Loucy (cell line): Measurements from ENCODE around the gene LSP1.

ENCODE experiments used
- H2AFZ ChIP-seq: fragments of 200-600 bp; sonication (generic); 2 replicates; pipeline ENCODE4 v1.6.0; 2016; ENCODE audit warnings: antibody characterized with exemption, mild to moderate bottlenecking, low read length, moderate library complexity
- H3F3A ChIP-seq: fragments of 200-600 bp; 2 replicates; pipeline ENCODE4 v1.6.0; 2016; ENCODE audit warnings: antibody characterized with exemption, low read depth, mild to moderate bottlenecking
- H3K27me3 ChIP-seq: fragments of 200-600 bp; sonication (generic); 2 replicates; pipeline ENCODE4 v1.6.1; 2014; ENCODE audit warnings: low read length, mild to moderate bottlenecking; ENCODE audit not compliant: insufficient read depth, poor library complexity, severe bottlenecking
- H3K36me3 ChIP-seq: fragments of 200-600 bp; sonication (generic); 2 replicates; pipeline ENCODE4 v1.6.1; 2016; ENCODE audit warnings: low read length; ENCODE audit not compliant: insufficient read depth
- H3K4me1 ChIP-seq: fragments of 200-600 bp; sonication (generic); 2 replicates; pipeline ENCODE4 v1.5.1; 2014; ENCODE audit warnings: low read length, mild to moderate bottlenecking; ENCODE audit not compliant: insufficient read depth, poor library complexity, severe bottlenecking
- H3K4me2 ChIP-seq: fragments of 200-600 bp; sonication (generic); 2 replicates; pipeline ENCODE4 v1.6.0; 2014; ENCODE audit warnings: antibody characterized with exemption, low read length, low read depth, mild to moderate bottlenecking; ENCODE audit not compliant: poor library complexity, severe bottlenecking
- H3K4me3 ChIP-seq: fragments of 200-600 bp; sonication (generic); 2 replicates; pipeline ENCODE4 v1.5.1; 2014; ENCODE audit warnings: low read length, mild to moderate bottlenecking, mixed read lengths; ENCODE audit not compliant: poor library complexity, severe bottlenecking
- H3K79me2 ChIP-seq: fragments of 200-600 bp; sonication (generic); 2 replicates; pipeline ENCODE4 v1.6.1; 2014; ENCODE audit warnings: low read length; ENCODE audit not compliant: insufficient read depth
- H3K9ac ChIP-seq: fragments of 200-600 bp; sonication (generic); 2 replicates; pipeline ENCODE4 v1.6.0; 2014; ENCODE audit warnings: mild to moderate bottlenecking, low read depth, low read length, moderate library complexity; ENCODE audit not compliant: poor library complexity, severe bottlenecking
- H3K9me2 ChIP-seq: fragments of 200-600 bp; sonication (generic); replicated peaks from 2 replicates; pipeline ENCODE4 v1.6.1; 2016; ENCODE audit warnings: low read depth, low read length, mixed read lengths
- H3K9me3 ChIP-seq: fragments of 200-600 bp; sonication (generic); 2 replicates; pipeline ENCODE4 v1.6.1; 2014; ENCODE audit warnings: mild to moderate bottlenecking, antibody characterized with exemption, low read length, low read depth; ENCODE audit not compliant: insufficient read depth
- H4K20me1 ChIP-seq: fragments of 200-600 bp; sonication (generic); 2 replicates; pipeline ENCODE4 v1.6.0; 2014; ENCODE audit warnings: antibody characterized with exemption, low read length, mild to moderate bottlenecking; ENCODE audit not compliant: insufficient read depth, poor library complexity, severe bottlenecking
- CTCF ChIP-seq: fragments of 200-600 bp; sonication (generic); conservative IDR thresholded peaks from 2 replicates; pipeline ENCODE4 v1.5.1; 2014; ENCODE audit warnings: mild to moderate bottlenecking, antibody characterized with exemption, low read length
- EZH2phosphoT487 ChIP-seq: fragments of 200-600 bp; IDR thresholded peaks from 2 replicates; pipeline ENCODE4 v1.6.1; 2018; ENCODE audit warnings: antibody characterized with exemption, mild to moderate bottlenecking, moderate library complexity, borderline replicate concordance

LSP1 gene

GRCh38 chr11:1838426-1839144 is 14.3 kb upstream of the LSP1 start, which contains the start of gene TNNI2:
Gene TNNI2 (plus strand): TSS chr11:1838981. CDS start chr11:1839697, 716 bp downstream.
- peak within 1 kb of the TSS; percentile 54 for H3K4me2 ChIP-seq
- H3K27me3 ChIP-seq = no peaks in the 10 kb centered on the region

GRCh38 chr11:1839204-1839923 is 13.5 kb upstream of the LSP1 start:
- peak overlapping the region; percentile 54 for H3K4me2 ChIP-seq
- 0 out of 2 replicates have a peak overlapping the region, but pooled peaks have one; percentile 64 for H2AFZ ChIP-seq
- H3K27me3 ChIP-seq = no peaks in the 10 kb centered on the region
- H3K36me3 ChIP-seq = no peaks in the 10 kb centered on the region
- H3K9ac ChIP-seq = peak overlapping the region; percentile 46
- H3K9me3 ChIP-seq = no peaks in the 10 kb centered on the region
- TF ChIP-seq CTCF (no peak), EZH2phosphoT487 (no peak)
- H3K4me3 ChIP-seq = no peak overlapping the region
- no peaks in the 10 kb centered on the region for H4K20me1 ChIP-seq
- no peaks in the 10 kb centered on the region for H3F3A ChIP-seq
- H3K4me1 ChIP-seq = peaks cover 25% of the 10 kb centered on the region
- no peaks in the 10 kb centered on the region for H3K79me2 ChIP-seq
- H3K9me2 ChIP-seq = no peaks in the 10 kb centered on the region

More at GRCh38 chr11:1838426-1839144, 14.3 kb upstream of the LSP1 start, which contains the start of gene TNNI2:
- Histone ChIP-seq H2AFZ (peak within 1 kb of the TSS; percentile 64; the same call in 1 of the 2 replicates), H3K9ac (peak within 1 kb of the TSS; percentile 59), H3K9me2 (no peaks in the 10 kb centered on the region), H4K20me1 (no peaks in the 10 kb centered on the region), H3K9me3 (no peaks in the 10 kb centered on the region), H3K4me3 (peak within 1 kb of the TSS; percentile 31), H3K36me3 (no peaks in the 10 kb centered on the region), H3K79me2 (no peaks in the 10 kb centered on the region), H3F3A (no peaks in the 10 kb centered on the region), H3K4me1 (peaks cover 17% of the 10 kb centered on the region)
- no peak for TF ChIP-seq CTCF
- no peak for TF ChIP-seq EZH2phosphoT487

GRCh38 chr11:1839924-1840779 is 12.7 kb upstream of the LSP1 start:
- H3K4me1 ChIP-seq = peaks cover 33% of the 10 kb centered on the region
- H4K20me1 ChIP-seq = no peaks in the 10 kb centered on the region
- no peaks in the 10 kb centered on the region for H3K9me2 ChIP-seq
- H3K4me3 ChIP-seq = no peak overlapping the region
- peak overlapping the region; percentile 54 for H3K4me2 ChIP-seq
- H3K36me3 ChIP-seq = no peaks in the 10 kb centered on the region
- H3K27me3 ChIP-seq = peaks cover 5% of the 10 kb centered on the region
- H3K79me2 ChIP-seq = no peaks in the 10 kb centered on the region
- peak overlapping the region; percentile 46 for H3K9ac ChIP-seq
- H2AFZ ChIP-seq = 0 out of 2 replicates have a peak overlapping the region, but pooled peaks have one; percentile 64
- H3F3A ChIP-seq = no peaks in the 10 kb centered on the region
- H3K9me3 ChIP-seq = no peaks in the 10 kb centered on the region
- TF ChIP-seq CTCF (no peak), EZH2phosphoT487 (no peak)
